HG02938 (cell line): ENCODE measurements around the gene TMEM179.

Source experiments
- ATAC-seq: cut with Tn5 transposase; IDR thresholded peaks from one replicate; pipeline ENCODE4 v1.9.1; 2021; ENCODE audit warnings: mild to moderate bottlenecking, moderate library complexity; ENCODE audit not compliant: unreplicated experiment

TMEM179 gene

GRCh38 chr14:104573930-104574329, 30.6 kb downstream of the TMEM179 start:
- no peak for ATAC-seq

GRCh38 chr14:104572668-104573067, 31.9 kb downstream of the TMEM179 start:
- no peak for ATAC-seq

- no peak for ATAC-seq
These were observed 32.4 kb downstream of the TMEM179 start for GRCh38 chr14:104572024-104572626.

- no peak for ATAC-seq
These were observed 33.3 kb downstream of the TMEM179 start for GRCh38 chr14:104571246-104571645.

GRCh38 chr14:104569435-104569834, 35.1 kb downstream of the TMEM179 start:
- ATAC-seq = no peak

- no peak for ATAC-seq
These were observed 36.0 kb downstream of the TMEM179 start for GRCh38 chr14:104568620-104569019.

- no peak for ATAC-seq
These were observed 36.7 kb downstream of the TMEM179 start for GRCh38 chr14:104567957-104568225.

GRCh38 chr14:104567141-104567956, 37.2 kb downstream of the TMEM179 start:
- ATAC-seq = no peak

- ATAC-seq = no peak
These were observed 39.6 kb downstream of the TMEM179 start for GRCh38 chr14:104564744-104565679.

- ATAC-seq = no peak
These were observed 40.6 kb downstream of the TMEM179 start for GRCh38 chr14:104563742-104564615.

- ATAC-seq = no peak
These were observed 41.3 kb downstream of the TMEM179 start for GRCh38 chr14:104563191-104563741.

- no peak for ATAC-seq
These were observed 42.0 kb downstream of the TMEM179 start for GRCh38 chr14:104562606-104563005.

- no peak for ATAC-seq
These were observed 42.7 kb downstream of the TMEM179 start for GRCh38 chr14:104561632-104562495.

- ATAC-seq = no peak
These were observed 43.4 kb downstream of the TMEM179 start for GRCh38 chr14:104561124-104561557.

- no peak for ATAC-seq
These were observed 44.0 kb downstream of the TMEM179 start for GRCh38 chr14:104560586-104560945.

- no peak for ATAC-seq
These were observed 44.6 kb downstream of the TMEM179 start for GRCh38 chr14:104559804-104560585.

- no peak for ATAC-seq
These were observed 45.4 kb downstream of the TMEM179 start for GRCh38 chr14:104559028-104559803.
